Activated T-cell treated with anti-CD3 and anti-CD28 coated beads, Interleukin-2, amount 50 U/mL, for 4 hours (primary cell): ENCODE data around the gene EPX. TPM values are rescaled to one million over a fixed set of nuclear protein-coding genes. Genes with fewer than 3 reads are reported as not detected.

Source experiments
- ATAC-seq, 2 donors: fragments of 200-7000 bp; cut with Tn5 transposase; one replicate each; pipeline ENCODE4 v1.10.0; 2021
- DNase-seq: peaks from one replicate; pipeline ENCODE4 v3.0.0-alpha.2; 2020
- H3K27me3 Mint-ChIP-seq: one replicate; pipeline ENCODE4 v1.8.0; 2021; ENCODE audit warnings: low read depth, mixed read lengths
- H3K36me3 Mint-ChIP-seq: one replicate; pipeline ENCODE4 v1.8.0; 2022; ENCODE audit warnings: mixed read lengths; ENCODE audit not compliant: insufficient read depth
- H3K4me1 Mint-ChIP-seq: one replicate; pipeline ENCODE4 v1.8.0; 2021; ENCODE audit warnings: low read depth, mixed read lengths
- H3K4me3 Mint-ChIP-seq: one replicate; pipeline ENCODE4 v1.8.0; 2021; ENCODE audit warnings: mild to moderate bottlenecking, moderate library complexity, mixed read lengths
- H3K9me3 Mint-ChIP-seq: one replicate; pipeline ENCODE4 v1.8.0; 2021; ENCODE audit warnings: mixed read lengths
- total RNA-seq, 3 donors: library from RNA; stranded (reverse); gene quantifications; one replicate each; pipeline ENCODE4 v1.2.1, GENCODE V29; 2021

Gene EPX
- total RNA-seq, 3 donors from 2014 or later = not detected

DNA sequence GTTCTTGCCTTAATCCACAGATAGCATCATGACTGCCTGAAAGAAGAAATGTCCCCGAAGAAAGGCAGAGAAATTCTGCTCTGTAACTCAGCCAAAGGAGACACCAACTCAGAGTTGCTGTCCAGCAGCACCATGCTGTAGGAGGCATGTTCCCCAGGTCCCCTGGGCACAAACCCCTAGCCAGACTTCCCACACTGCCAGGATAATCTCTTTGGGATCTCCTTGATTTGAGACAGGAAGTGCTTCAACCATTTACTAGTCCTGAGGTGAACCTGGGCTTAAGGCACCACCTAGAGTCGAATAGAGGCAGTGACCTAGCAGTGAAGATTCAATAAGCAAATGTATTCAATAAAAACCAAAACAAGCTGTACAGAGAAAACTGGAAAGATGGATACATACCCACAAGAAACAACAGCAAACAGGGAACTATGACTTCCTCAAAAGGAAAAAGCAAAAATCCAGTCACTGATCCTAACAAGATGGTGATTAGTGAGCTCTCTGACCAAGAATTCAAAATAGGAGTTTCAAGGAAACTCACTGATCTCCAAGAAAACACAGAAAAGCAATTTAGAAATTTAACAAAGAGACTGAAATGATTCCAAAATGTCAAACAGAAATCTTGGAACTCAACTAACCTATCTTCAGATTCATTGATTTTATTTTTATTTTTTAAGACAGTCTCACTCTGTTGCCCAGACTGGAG lies 20.0 kb upstream of the EPX start:
- ATAC-seq (peak; percentile 80 to 86), DNase-seq (no peak)
- Mint-ChIP-seq H3K4me1 (peaks cover 42% of the 10 kb centered on the region), H3K27me3 (peaks cover 5% of the 10 kb centered on the region), H3K9me3 (no peaks in the 10 kb centered on the region), H3K4me3 (no peak overlapping the region), H3K36me3 (no peaks in the 10 kb centered on the region)

GRCh38 chr17:58174871-58175270 lies 17.7 kb upstream of the EPX start:
- peaks cover 7% of the 10 kb centered on the region for H3K27me3 Mint-ChIP-seq
- no peak overlapping the region for H3K4me3 Mint-ChIP-seq
- H3K36me3 Mint-ChIP-seq = no peaks in the 10 kb centered on the region
- no peak for DNase-seq
- no peak for ATAC-seq
- H3K4me1 Mint-ChIP-seq = peaks cover 25% of the 10 kb centered on the region
- no peaks in the 10 kb centered on the region for H3K9me3 Mint-ChIP-seq

GRCh38 chr17:58176200-58176599 lies 16.3 kb upstream of the EPX start:
- Mint-ChIP-seq H3K4me1 (peaks cover 14% of the 10 kb centered on the region), H3K4me3 (no peak overlapping the region), H3K9me3 (no peaks in the 10 kb centered on the region), H3K36me3 (no peaks in the 10 kb centered on the region), H3K27me3 (peaks cover 7% of the 10 kb centered on the region)
- ATAC-seq (no peak), DNase-seq (no peak)

- H3K36me3 Mint-ChIP-seq = no peaks in the 10 kb centered on the region
- H3K4me1 Mint-ChIP-seq = peaks cover 3% of the 10 kb centered on the region
- DNase-seq (no peak), ATAC-seq (no peak)
- H3K27me3 Mint-ChIP-seq = peaks cover 4% of the 10 kb centered on the region
- no peaks in the 10 kb centered on the region for H3K9me3 Mint-ChIP-seq
- H3K4me3 Mint-ChIP-seq = no peak overlapping the region
Measured at GRCh38 chr17:58181796-58182195, 10.7 kb upstream of the EPX start.

GRCh38 chr17:58183514-58183913 lies 9.0 kb upstream of the EPX start:
- H3K9me3 Mint-ChIP-seq = no peaks in the 10 kb centered on the region
- ATAC-seq (no peak), DNase-seq (no peak)
- H3K27me3 Mint-ChIP-seq = no peaks in the 10 kb centered on the region
- no peak overlapping the region for H3K4me3 Mint-ChIP-seq
- H3K4me1 Mint-ChIP-seq = peaks cover 3% of the 10 kb centered on the region
- no peaks in the 10 kb centered on the region for H3K36me3 Mint-ChIP-seq

- DNase-seq (no peak), ATAC-seq (no peak)
- Mint-ChIP-seq H3K4me3 (no peak overlapping the region), H3K36me3 (no peaks in the 10 kb centered on the region), H3K4me1 (peaks cover 3% of the 10 kb centered on the region), H3K27me3 (no peaks in the 10 kb centered on the region), H3K9me3 (no peaks in the 10 kb centered on the region)
Measured at GRCh38 chr17:58184308-58184985, 8.1 kb upstream of the EPX start.

DNA sequence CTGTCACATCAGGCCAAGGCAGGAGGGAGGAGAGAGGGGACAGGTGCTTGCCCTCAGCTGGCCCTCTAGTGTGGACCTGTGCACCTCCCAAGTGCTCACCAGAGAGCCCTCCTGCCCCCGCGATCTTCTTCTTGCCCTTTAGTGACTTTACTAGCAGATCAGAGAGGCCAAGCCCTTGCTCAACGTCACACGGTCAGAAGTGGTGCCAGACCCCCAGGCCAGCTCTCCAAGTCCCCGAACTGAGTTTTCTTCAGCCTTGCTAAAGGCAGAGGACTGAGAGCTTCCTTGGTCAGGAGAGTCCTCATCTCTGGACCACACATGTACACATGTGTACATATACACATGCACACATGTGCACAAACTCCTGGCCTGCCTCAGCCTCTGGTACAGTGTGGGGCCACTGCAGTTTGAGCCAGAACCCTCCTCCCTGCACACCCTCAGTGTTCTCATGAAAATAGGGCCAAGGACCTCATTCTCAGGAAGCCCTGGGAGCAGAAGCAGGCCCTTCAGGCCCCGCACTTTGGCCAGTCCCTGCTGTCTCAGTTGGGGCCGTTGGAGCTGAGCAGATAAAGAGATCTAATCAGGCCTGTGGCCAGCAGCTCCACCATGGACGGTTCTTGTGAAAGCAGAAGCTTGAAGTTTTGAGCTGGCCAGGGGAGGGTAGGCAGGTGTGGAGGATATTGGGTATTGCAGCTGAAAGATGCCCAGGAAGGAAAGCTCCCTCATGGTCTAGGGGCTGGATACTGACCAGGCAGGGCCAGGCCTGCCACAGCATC lies 7.4 kb upstream of the EPX start:
- no peak for ATAC-seq
- Mint-ChIP-seq H3K27me3 (peaks cover 6% of the 10 kb centered on the region), H3K4me1 (peaks cover 3% of the 10 kb centered on the region), H3K4me3 (no peak overlapping the region), H3K9me3 (no peaks in the 10 kb centered on the region), H3K36me3 (no peaks in the 10 kb centered on the region)
- DNase-seq = no peak

- DNase-seq (no peak), ATAC-seq (no peak)
- Mint-ChIP-seq H3K27me3 (peaks cover 10% of the 10 kb centered on the region), H3K36me3 (no peaks in the 10 kb centered on the region), H3K4me1 (peaks cover 3% of the 10 kb centered on the region), H3K4me3 (no peak overlapping the region), H3K9me3 (no peaks in the 10 kb centered on the region)
Measured at GRCh38 chr17:58186591-58186990, 5.9 kb upstream of the EPX start.

- DNase-seq = no peak
- H3K4me1 Mint-ChIP-seq = peaks cover 3% of the 10 kb centered on the region
- no peak overlapping the region for H3K4me3 Mint-ChIP-seq
- no peaks in the 10 kb centered on the region for H3K36me3 Mint-ChIP-seq
- H3K9me3 Mint-ChIP-seq = no peaks in the 10 kb centered on the region
- peaks cover 12% of the 10 kb centered on the region for H3K27me3 Mint-ChIP-seq
- ATAC-seq = no peak
Measured at GRCh38 chr17:58187063-58187462, 5.5 kb upstream of the EPX start.

- Mint-ChIP-seq H3K4me1 (peaks cover 3% of the 10 kb centered on the region), H3K9me3 (no peaks in the 10 kb centered on the region), H3K27me3 (peaks cover 12% of the 10 kb centered on the region), H3K4me3 (no peak overlapping the region), H3K36me3 (no peaks in the 10 kb centered on the region)
- no peak for ATAC-seq
- no peak for DNase-seq
Measured at GRCh38 chr17:58187675-58188074, 4.9 kb upstream of the EPX start.

DNA sequence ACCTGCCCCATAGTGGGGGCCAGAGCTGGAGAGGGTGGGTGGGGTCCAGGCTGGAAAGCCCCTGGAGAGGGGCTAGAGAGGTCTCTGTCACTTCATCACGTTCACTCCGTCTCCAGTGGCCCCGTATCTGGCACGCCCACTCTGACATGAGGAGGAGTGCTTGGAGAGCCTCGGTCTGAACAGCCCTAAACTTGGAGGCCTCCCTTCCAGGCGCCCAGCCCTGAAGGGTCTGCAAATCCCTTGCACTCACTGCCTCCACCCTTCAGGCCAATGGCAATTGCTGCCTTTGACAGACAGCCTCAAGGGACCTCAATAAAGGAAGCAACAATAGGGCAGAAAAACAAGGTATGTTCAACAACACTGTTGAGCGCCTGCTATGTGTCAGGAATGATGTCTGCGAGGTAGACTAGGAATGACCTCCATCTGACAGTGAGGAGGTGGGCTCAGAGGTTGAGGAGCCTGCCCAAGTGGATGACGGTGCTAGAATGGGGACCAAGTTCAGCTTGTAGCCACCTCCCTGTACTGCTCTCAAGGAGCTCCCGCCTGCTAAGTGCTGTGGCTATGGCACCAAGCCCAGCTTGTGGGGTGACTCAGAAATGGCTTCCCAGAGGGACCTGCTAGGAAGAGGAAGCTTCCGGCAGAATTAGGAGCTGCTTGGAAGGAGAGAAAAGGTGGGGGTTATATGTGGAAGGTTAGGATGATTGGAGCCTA lies 2.9 kb upstream of the EPX start:
- ATAC-seq (no peak), DNase-seq (no peak)
- Mint-ChIP-seq H3K36me3 (no peaks in the 10 kb centered on the region), H3K4me1 (peaks cover 3% of the 10 kb centered on the region), H3K9me3 (no peaks in the 10 kb centered on the region), H3K4me3 (no peak overlapping the region), H3K27me3 (peaks cover 12% of the 10 kb centered on the region)

DNA sequence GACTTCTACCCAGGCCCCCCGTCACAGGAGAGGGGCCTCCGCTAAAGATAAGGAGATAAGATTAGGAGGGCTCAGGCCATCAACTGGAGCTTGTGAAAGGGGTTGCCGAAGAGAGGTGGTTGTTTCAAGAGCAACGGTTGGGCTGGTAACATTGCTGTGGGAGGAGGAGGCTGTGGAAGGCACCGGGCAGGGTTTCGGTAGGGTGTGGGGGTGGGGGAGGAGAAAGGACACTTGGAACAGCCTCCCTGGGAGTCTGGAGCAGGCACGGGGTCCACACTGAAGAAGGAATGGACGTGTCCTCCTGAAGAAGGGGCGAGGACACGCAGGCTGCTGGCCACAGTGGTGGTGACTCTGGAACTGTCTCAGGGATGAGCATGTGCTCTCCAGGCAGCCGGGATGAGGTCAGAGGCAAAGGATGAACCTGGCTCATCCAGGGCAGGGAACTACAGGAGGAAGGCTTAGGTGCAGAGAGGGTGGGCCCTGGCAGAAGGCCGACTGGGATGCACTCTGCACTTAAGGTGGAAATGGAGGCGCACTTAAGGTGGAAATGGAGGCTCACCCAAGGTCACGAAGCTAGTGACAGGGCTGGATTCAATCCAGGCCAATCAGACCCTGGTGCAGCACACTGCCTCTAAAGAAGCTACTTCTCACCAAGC lies 1.2 kb upstream of the EPX start:
- H3K36me3 Mint-ChIP-seq = no peaks in the 10 kb centered on the region
- H3K4me3 Mint-ChIP-seq = no peak overlapping the region
- no peaks in the 10 kb centered on the region for H3K9me3 Mint-ChIP-seq
- DNase-seq = no peak
- no peak for ATAC-seq
- peaks cover 12% of the 10 kb centered on the region for H3K27me3 Mint-ChIP-seq
- no peaks in the 10 kb centered on the region for H3K4me1 Mint-ChIP-seq

DNA sequence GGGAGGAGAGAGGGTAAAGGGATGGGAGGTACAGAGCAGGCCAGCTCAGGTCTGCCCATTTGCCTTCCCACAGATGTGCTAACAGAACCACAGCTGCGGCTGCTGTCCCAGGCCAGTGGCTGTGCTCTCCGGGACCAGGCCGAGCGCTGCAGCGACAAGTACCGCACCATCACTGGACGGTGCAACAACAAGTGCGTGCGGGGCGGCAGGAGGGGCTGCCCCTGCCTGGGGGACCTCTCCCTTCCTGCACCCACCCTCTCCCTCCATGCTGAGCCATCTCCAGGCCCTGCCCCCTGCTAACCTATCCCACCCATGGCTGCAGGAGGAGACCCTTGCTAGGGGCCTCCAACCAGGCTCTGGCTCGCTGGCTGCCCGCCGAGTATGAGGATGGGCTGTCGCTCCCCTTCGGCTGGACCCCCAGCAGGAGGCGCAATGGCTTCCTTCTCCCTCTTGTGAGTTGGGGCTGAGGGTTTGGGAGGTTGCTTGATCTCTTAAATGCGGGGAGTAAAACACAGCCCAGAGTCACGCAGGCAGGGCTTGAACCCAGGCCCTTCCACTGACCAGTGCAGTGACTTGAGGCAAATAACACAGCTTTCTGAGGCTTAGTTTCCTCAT lies 1.2 kb downstream of the EPX start:
- no peak overlapping the region for H3K4me3 Mint-ChIP-seq

More for the DNA sequence above, 1.2 kb downstream of the EPX start:
- Mint-ChIP-seq H3K9me3 (no peaks in the 10 kb centered on the region), H3K27me3 (peaks cover 23% of the 10 kb centered on the region), H3K36me3 (no peaks in the 10 kb centered on the region), H3K4me1 (no peaks in the 10 kb centered on the region)
- DNase-seq (no peak), ATAC-seq (no peak)
